ENCODE results near the gene TM2D3. TPM values are rescaled to one million over a fixed set of nuclear protein-coding genes. Genes with fewer than 3 reads are reported as not detected.

TM2D3 gene
- total and polyA plus RNA-seq, 2 donors (not counting 3 experiments of a cell fraction or from before 2014, with no cell fraction given), result 34.3 to 51.5 TPM

DNA sequence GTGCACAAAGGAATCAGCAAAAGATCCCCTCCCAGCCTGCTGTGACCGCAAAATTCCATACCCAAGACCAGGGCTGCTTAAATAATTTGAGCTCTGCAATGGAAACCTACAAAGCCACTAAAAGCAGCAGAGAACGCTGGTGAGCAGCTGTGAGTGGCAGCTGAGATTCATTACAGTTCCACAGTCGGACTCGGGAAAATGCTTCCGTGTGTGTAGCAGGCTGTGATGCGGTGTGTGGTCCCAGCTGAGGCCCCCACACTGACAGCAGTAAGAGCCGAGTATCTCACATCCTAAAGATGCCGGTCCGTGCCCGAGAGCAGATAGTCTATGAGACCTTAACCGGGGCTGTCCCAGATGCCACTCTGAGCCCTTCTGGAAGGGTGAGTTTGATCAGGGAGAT lies 37.4 kb downstream of the TM2D3 start:
- Histone ChIP-seq H3K79me2 (ENCODE audit: control insufficient read depth, insufficient read depth, low read length) (no peaks in the 10 kb centered on the region), H3K9ac (replicated peaks; ENCODE audit: extremely low read depth, insufficient read depth, low read length) (no peak overlapping the region), H3K9me1 (replicated peaks; ENCODE audit: control insufficient read depth, extremely low read depth, insufficient read depth, low read length) (no peaks in the 10 kb centered on the region), H3K27me3 (ENCODE audit: control insufficient read depth in 2 of 2, insufficient read depth in 2 of 2, low read length in 2 of 2) (no peaks in the 10 kb centered on the region), H3K4me3 (replicated peaks in 1 of 3; ENCODE audit: insufficient read depth in 1 of 3, low read depth in 1 of 3, low read length in 3 of 3) (no peak overlapping the region), H3K9me3 (replicated peaks; ENCODE audit: control insufficient read depth, insufficient read depth, low read length) (no peaks in the 10 kb centered on the region), H3K27ac (ENCODE audit: insufficient read depth, low read depth, low read length) (no peak overlapping the region), H3K4me1 (ENCODE audit: control insufficient read depth, extremely low read depth, insufficient read depth, low read length) (no peaks in the 10 kb centered on the region), H2AFZ (ENCODE audit: low read depth, low read length) (no peak overlapping the region), H4K20me1 (replicated peaks; ENCODE audit: control insufficient read depth, extremely low read depth, insufficient read depth, low read length) (no peaks in the 10 kb centered on the region), H3K4me2 (ENCODE audit: insufficient read depth, low read length) (no peak overlapping the region), H3K36me3 (ENCODE audit: control insufficient read depth in 2 of 2, extremely low read depth in 1 of 2, insufficient read depth in 2 of 2, low read length in 2 of 2) (no peaks in the 10 kb centered on the region)
- no TSS peak for BruUV-seq (replicated peaks)
- POLR2A ChIA-PET, result no interaction called here
- dilution Hi-C loops (cut with MboI; ENCODE audit: extremely low pct_ligation_motif_present, low sequenced_read_pairs), result no loop called here
- no peak for TF ChIP-seq POLR2AphosphoS5 (IDR thresholded peaks at IDR 0.05; ENCODE audit: insufficient read depth, low read depth, low read length)
- no peak for TF ChIP-seq GATA2 (IDR thresholded peaks at IDR 0.05; ENCODE audit: insufficient read depth, insufficient read length, low read depth, low read length)
- no peak for TF ChIP-seq JUN (IDR thresholded peaks at IDR 0.05; ENCODE audit: borderline replicate concordance, insufficient read depth, insufficient read length, low read depth)
- no peak for TF ChIP-seq POLR2A (IDR thresholded peaks at IDR 0.05; ENCODE audit: low read depth, low read length)
- TF ChIP-seq, protein P1, sequence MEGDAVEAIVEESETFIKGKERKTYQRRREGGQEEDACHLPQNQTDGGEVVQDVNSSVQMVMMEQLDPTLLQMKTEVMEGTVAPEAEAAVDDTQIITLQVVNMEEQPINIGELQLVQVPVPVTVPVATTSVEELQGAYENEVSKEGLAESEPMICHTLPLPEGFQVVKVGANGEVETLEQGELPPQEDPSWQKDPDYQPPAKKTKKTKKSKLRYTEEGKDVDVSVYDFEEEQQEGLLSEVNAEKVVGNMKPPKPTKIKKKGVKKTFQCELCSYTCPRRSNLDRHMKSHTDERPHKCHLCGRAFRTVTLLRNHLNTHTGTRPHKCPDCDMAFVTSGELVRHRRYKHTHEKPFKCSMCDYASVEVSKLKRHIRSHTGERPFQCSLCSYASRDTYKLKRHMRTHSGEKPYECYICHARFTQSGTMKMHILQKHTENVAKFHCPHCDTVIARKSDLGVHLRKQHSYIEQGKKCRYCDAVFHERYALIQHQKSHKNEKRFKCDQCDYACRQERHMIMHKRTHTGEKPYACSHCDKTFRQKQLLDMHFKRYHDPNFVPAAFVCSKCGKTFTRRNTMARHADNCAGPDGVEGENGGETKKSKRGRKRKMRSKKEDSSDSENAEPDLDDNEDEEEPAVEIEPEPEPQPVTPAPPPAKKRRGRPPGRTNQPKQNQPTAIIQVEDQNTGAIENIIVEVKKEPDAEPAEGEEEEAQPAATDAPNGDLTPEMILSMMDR (IDR thresholded peaks at IDR 0.05; ENCODE audit: extremely low read depth in 1 of 2, insufficient read depth in 1 of 2, low read depth in 1 of 2, low read length in 2 of 2), result no peak
- intact Hi-C loops (cut with micrococcal nuclease), result no loop called here
- CTCF ChIA-PET, result no interaction called here
- DNase-seq (ENCODE audit: low read depth, low spot score) (no peak), FAIRE-seq (no peak)

DNA sequence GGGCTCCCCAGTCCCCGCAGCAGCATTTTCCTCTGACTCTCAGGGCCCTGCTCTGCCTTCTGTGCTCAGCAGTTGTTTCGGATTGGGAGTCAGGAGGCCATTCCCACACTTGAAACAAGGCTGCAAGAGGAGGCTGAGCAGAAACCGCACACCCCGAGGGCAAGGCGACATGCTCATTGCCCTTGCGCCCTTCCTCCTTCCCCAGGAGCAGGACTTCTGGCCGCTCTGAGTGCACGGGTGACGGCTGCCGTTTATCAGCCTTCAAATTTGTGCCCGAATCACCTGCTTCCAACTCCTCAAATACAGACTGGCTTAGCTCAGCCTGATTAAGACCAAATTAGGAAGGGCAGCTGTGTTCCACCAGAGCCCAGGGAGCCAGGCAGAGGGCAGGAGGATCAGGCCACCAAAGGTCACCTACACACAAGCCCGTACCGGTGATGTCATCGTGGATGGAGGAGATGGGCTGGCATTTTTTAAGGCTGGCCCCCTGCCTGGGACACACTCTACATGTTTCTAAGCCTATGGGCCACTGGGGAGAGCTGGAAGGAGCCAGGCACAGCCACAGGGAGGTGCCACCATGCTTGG lies 38.1 kb downstream of the TM2D3 start:
- no TSS peak for BruUV-seq (replicated peaks)

More for the DNA sequence above, 38.1 kb downstream of the TM2D3 start:
- no peaks in the 10 kb centered on the region for H3K27me3 ChIP-seq (ENCODE audit: control insufficient read depth in 2 of 2, insufficient read depth in 2 of 2, low read length in 2 of 2)
- no peaks in the 10 kb centered on the region for H4K20me1 ChIP-seq (replicated peaks; ENCODE audit: control insufficient read depth, extremely low read depth, insufficient read depth, low read length)
- H3K9me3 ChIP-seq (replicated peaks; ENCODE audit: control insufficient read depth, insufficient read depth, low read length), result no peaks in the 10 kb centered on the region
- H3K4me1 ChIP-seq (ENCODE audit: control insufficient read depth, extremely low read depth, insufficient read depth, low read length), result no peaks in the 10 kb centered on the region
- no peak overlapping the region for H3K4me2 ChIP-seq (ENCODE audit: insufficient read depth, low read length)
- no peaks in the 10 kb centered on the region for H3K79me2 ChIP-seq (ENCODE audit: control insufficient read depth, insufficient read depth, low read length)
- ChIA-PET POLR2A (no interaction called here), CTCF (interaction anchor here (1.0 kb wide), 1 partner anchor 28 kb away, joined by 3 read pairs; no protein-coding TSS in a partner anchor)
- no peak overlapping the region for H3K9ac ChIP-seq (replicated peaks; ENCODE audit: extremely low read depth, insufficient read depth, low read length)
- dilution Hi-C loops (cut with MboI; ENCODE audit: extremely low pct_ligation_motif_present, low sequenced_read_pairs) (no loop called here), intact Hi-C loops (cut with micrococcal nuclease) (no loop called here)
- H3K9me1 ChIP-seq (replicated peaks; ENCODE audit: control insufficient read depth, extremely low read depth, insufficient read depth, low read length), result no peaks in the 10 kb centered on the region
- H3K27ac ChIP-seq (ENCODE audit: insufficient read depth, low read depth, low read length), result no peak overlapping the region
- H3K4me3 ChIP-seq (replicated peaks in 1 of 3; ENCODE audit: insufficient read depth in 1 of 3, low read depth in 1 of 3, low read length in 3 of 3), result no peak overlapping the region
- TF ChIP-seq, protein P1 (IDR thresholded peaks at IDR 0.05; ENCODE audit: extremely low read depth in 1 of 2, insufficient read depth in 1 of 2, low read depth in 1 of 2, low read length in 2 of 2), result no peak
- TF ChIP-seq POLR2AphosphoS5 (IDR thresholded peaks at IDR 0.05; ENCODE audit: insufficient read depth, low read depth, low read length) (no peak), JUN (IDR thresholded peaks at IDR 0.05; ENCODE audit: borderline replicate concordance, insufficient read depth, insufficient read length, low read depth) (no peak), MYC (IDR thresholded peaks at IDR 0.05; ENCODE audit: low read depth, low read length) (no peak), EZH2 (IDR thresholded peaks at IDR 0.05; ENCODE audit: borderline replicate concordance, low read depth, low read length, severe bottlenecking) (no peak), POLR2A (IDR thresholded peaks at IDR 0.05; ENCODE audit: low read depth, low read length) (no peak), GATA2 (IDR thresholded peaks at IDR 0.05; ENCODE audit: insufficient read depth, insufficient read length, low read depth, low read length) (no peak), FOS (IDR thresholded peaks at IDR 0.05; ENCODE audit: borderline replicate concordance, insufficient read depth, low read length) (no peak)
- TF ChIP-seq, protein P2, sequence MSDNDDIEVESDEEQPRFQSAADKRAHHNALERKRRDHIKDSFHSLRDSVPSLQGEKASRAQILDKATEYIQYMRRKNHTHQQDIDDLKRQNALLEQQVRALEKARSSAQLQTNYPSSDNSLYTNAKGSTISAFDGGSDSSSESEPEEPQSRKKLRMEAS (IDR thresholded peaks at IDR 0.05; ENCODE audit: insufficient read depth, insufficient read length), result no peak
- H3K36me3 ChIP-seq (ENCODE audit: control insufficient read depth in 2 of 2, extremely low read depth in 1 of 2, insufficient read depth in 2 of 2, low read length in 2 of 2), result no peaks in the 10 kb centered on the region
- no peak for FAIRE-seq
- H2AFZ ChIP-seq (ENCODE audit: low read depth, low read length), result no peak overlapping the region
- DNase-seq (ENCODE audit: low read depth, low spot score), result no peak
